Keratinocyte (primary cell): ENCODE results near the gene CDKN2D. TPM values are rescaled to one million over a fixed set of nuclear protein-coding genes. Genes with fewer than 3 reads are reported as not detected.

Experiments used
- DNase-seq: peaks from one replicate; pipeline ENCODE4 v3.0.0-alpha.2; 2011; ENCODE audit warnings: low read depth, missing footprints, low spot score
- FAIRE-seq: peaks from 2 replicates; lab custom pipeline; 2011; peaks lifted over from hg19 to GRCh38; lab: Jason Lieb, UNC
- H2AFZ ChIP-seq: 2 replicates; pipeline ENCODE4 v1.6.0; 2012; ENCODE audit warnings: low read length, control low read depth, inconsistent platforms; ENCODE audit not compliant: control insufficient read depth
- H3K27ac ChIP-seq: 2 replicates; pipeline ENCODE4 v1.5.1; 2011; ENCODE audit warnings: low read length; ENCODE audit not compliant: control insufficient read depth, insufficient read depth
- H3K27me3 ChIP-seq: 3 replicates; pipeline ENCODE4 v1.6.0; 2011; ENCODE audit warnings: low read length; ENCODE audit not compliant: control insufficient read depth, insufficient read depth; ENCODE audit errors: extremely low read depth
- H3K36me3 ChIP-seq, 2 experiments: 2 replicates in 1 of 2; 3 replicates in 1 of 2; pipeline ENCODE4 v1.5.1; 2011; ENCODE audit warnings: low read length in 2 of 2, mild to moderate bottlenecking in 1 of 2; ENCODE audit not compliant: control insufficient read depth in 2 of 2, insufficient read depth in 2 of 2; ENCODE audit errors: extremely low read depth in 1 of 2
- H3K4me1 ChIP-seq: 3 replicates; pipeline ENCODE4 v1.5.1; 2011; ENCODE audit warnings: low read length; ENCODE audit not compliant: control insufficient read depth, insufficient read depth; ENCODE audit errors: extremely low read depth
- H3K4me2 ChIP-seq: 3 replicates; pipeline ENCODE4 v1.6.0; 2011; ENCODE audit warnings: low read depth, low read length; ENCODE audit not compliant: control insufficient read depth, insufficient read depth; ENCODE audit errors: extremely low read depth
- H3K4me3 ChIP-seq, 3 experiments: fragments of 200-600 bp in 1 of 3; sonication (generic) in 1 of 3; 2 replicates in 2 of 3; 3 replicates in 1 of 3; pipeline ENCODE4 v1.5.1; 2011 to 2016; ENCODE audit warnings: low read length in 3 of 3, mild to moderate bottlenecking in 3 of 3, control low read depth in 2 of 3, inconsistent platforms in 1 of 3, low read depth in 1 of 3, mixed read lengths in 1 of 3, mixed run types in 1 of 3, moderate library complexity in 1 of 3; ENCODE audit not compliant: control insufficient read depth in 2 of 3, insufficient read depth in 2 of 3; ENCODE audit errors: extremely low read depth in 1 of 3
- H3K79me2 ChIP-seq: 2 replicates; pipeline ENCODE4 v1.6.0; 2012; ENCODE audit warnings: low read length; ENCODE audit not compliant: control insufficient read depth, insufficient read depth
- H3K9ac ChIP-seq: 3 replicates; pipeline ENCODE4 v1.6.0; 2011; ENCODE audit warnings: low read length; ENCODE audit not compliant: control insufficient read depth, insufficient read depth; ENCODE audit errors: extremely low read depth
- H3K9me1 ChIP-seq: 3 replicates; pipeline ENCODE4 v1.6.0; 2011; ENCODE audit warnings: low read length; ENCODE audit not compliant: control insufficient read depth, insufficient read depth; ENCODE audit errors: extremely low read depth
- H3K9me3 ChIP-seq: 2 replicates; pipeline ENCODE4 v1.5.1; 2012; ENCODE audit warnings: low read depth, low read length; ENCODE audit not compliant: control insufficient read depth
- H4K20me1 ChIP-seq: 3 replicates; pipeline ENCODE4 v1.6.0; 2011; ENCODE audit warnings: low read length; ENCODE audit not compliant: control insufficient read depth, insufficient read depth; ENCODE audit errors: extremely low read depth
- CTCF ChIP-seq, 3 experiments: IDR thresholded peaks in 1 of 3; conservative IDR thresholded peaks in 1 of 3; optimal IDR thresholded peaks in 1 of 3; 2 replicates in 2 of 3; 3 replicates in 1 of 3; pipeline versions ENCODE3 to v1.5.1; 2011; ENCODE audit warnings: low read length in 3 of 3, mild to moderate bottlenecking in 3 of 3, moderate library complexity in 2 of 3, control low read depth in 1 of 3, inconsistent platforms in 1 of 3; ENCODE audit not compliant: insufficient read depth in 2 of 3; ENCODE audit errors: extremely low read depth in 1 of 3
- EZH2 ChIP-seq: IDR thresholded peaks from one replicate; pipeline ENCODE4 v1.6.1; 2012; ENCODE audit warnings: inconsistent platforms, mild to moderate bottlenecking, low read length, moderate library complexity
- dilution Hi-C: fragments of 300-500 bp; cut with MboI; formaldehyde crosslinking; loops from one replicate; pipeline ENCODE4 v1.7.0; 2020; ENCODE audit warnings: low sequenced_read_pairs; ENCODE audit not compliant: extremely low pct_ligation_motif_present
- polyA plus RNA-seq, 5 experiments: library from polyadenylated mRNA; depleted of rRNA in 3 of 5; stranded (reverse) in 3 of 5; stranded (forward) in 1 of 5; unstranded in 1 of 5; fragments of >200 nt; gene quantifications; 1 replicate in 1 of 5; 2 replicates in 3 of 5; 3 replicates in 1 of 5; pipeline versions ENCODE4 v1.2.1 to v1.2.3, GENCODE V29; 2011 to 2012; ENCODE audit warnings: missing spikeins in 2 of 5, low read depth in 1 of 5, low replicate concordance in 1 of 5

CDKN2D gene
- polyA plus RNA-seq, 1 donor (not counting 4 experiments of a cell fraction or from before 2014, with no cell fraction given), result 3.9 TPM

GRCh38 chr19:10602330-10603083 is 33.7 kb upstream of the CDKN2D start:
- Histone ChIP-seq H3K27me3 (no peaks in the 10 kb centered on the region), H3K36me3 (no peaks in the 10 kb centered on the region), H3K9ac (peak overlapping the region; percentile 68), H4K20me1 (no peaks in the 10 kb centered on the region), H3K4me3 (peak overlapping the region; percentile 73 to 98 (median 85)), H3K9me3 (no peaks in the 10 kb centered on the region), H3K79me2 (peaks cover 2% of the 10 kb centered on the region), H3K9me1 (peaks cover 3% of the 10 kb centered on the region), H2AFZ (peak overlapping the region; percentile 83), H3K4me1 (peaks cover 23% of the 10 kb centered on the region), H3K27ac (peak overlapping the region; percentile 56), H3K4me2 (peak overlapping the region; percentile 95)
- DNase-seq, result no peak
- TF ChIP-seq CTCF (optimal IDR thresholded peaks at IDR 0.05 in 1 of 3, IDR thresholded peaks at IDR 0.05 in 1 of 3, conservative IDR thresholded peaks at IDR 0.05 in 1 of 3; ENCODE audit: extremely low read depth in 1 of 3, insufficient read depth in 2 of 3, low read length in 3 of 3) (no peak), EZH2 (no peak)
- FAIRE-seq, result no peak
- dilution Hi-C loops, result no loop called here

DNA sequence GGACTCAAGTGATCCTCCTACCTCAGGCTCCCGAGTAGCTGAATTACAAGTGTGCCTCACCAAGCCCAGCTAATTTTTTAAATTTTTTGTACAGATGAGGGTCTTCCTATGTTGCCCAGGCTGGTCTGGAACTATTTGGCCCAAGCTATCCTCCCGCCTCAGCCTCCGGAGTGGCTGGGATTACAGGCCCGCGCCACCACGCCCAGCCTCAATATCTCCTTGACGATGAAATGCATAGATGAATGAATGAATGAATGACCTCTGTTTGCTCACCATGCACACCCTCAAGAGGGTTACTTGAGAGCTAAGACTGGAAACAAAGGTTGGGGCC is 33.2 kb upstream of the CDKN2D start:
- H3K9me1 ChIP-seq, result peaks cover 3% of the 10 kb centered on the region
- H3K9me3 ChIP-seq, result no peaks in the 10 kb centered on the region
- H3K4me2 ChIP-seq, result no peak overlapping the region
- dilution Hi-C loops, result no loop called here
- TF ChIP-seq EZH2 (no peak), CTCF (optimal IDR thresholded peaks at IDR 0.05 in 1 of 3, IDR thresholded peaks at IDR 0.05 in 1 of 3, conservative IDR thresholded peaks at IDR 0.05 in 1 of 3; ENCODE audit: extremely low read depth in 1 of 3, insufficient read depth in 2 of 3, low read length in 3 of 3) (no peak)
- H3K36me3 ChIP-seq, result no peaks in the 10 kb centered on the region
- peaks cover 23% of the 10 kb centered on the region for H3K4me1 ChIP-seq
- DNase-seq (no peak), FAIRE-seq (no peak)
- no peak overlapping the region for H2AFZ ChIP-seq
- no peaks in the 10 kb centered on the region for H3K27me3 ChIP-seq
- H3K9ac ChIP-seq, result no peak overlapping the region
- peaks cover 2% of the 10 kb centered on the region for H3K79me2 ChIP-seq
- no peak overlapping the region for H3K27ac ChIP-seq
- no peaks in the 10 kb centered on the region for H4K20me1 ChIP-seq
- H3K4me3 ChIP-seq, result no peak overlapping the region
